ENCODE results near the gene P2RY11.

Gene P2RY11

DNA sequence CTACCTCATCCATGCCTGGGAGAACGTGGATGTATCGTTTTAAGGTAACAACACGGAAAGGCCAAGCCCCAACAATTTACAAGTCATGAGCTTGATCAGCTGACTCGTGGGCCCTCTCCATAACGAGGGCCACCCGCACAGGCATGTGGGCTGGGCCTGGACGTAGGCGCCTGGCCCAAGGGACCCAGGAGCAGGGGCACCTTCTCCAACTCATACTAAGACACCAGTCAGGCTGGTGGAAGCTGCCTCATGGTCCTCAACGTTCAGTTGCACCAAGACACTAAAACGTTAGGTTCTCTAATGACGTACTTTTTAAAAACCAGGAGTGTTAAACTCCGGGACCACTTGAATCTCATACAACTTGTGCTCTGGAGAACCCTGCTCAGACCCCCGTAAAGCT is 30.0 kb downstream of the P2RY11 start:
- no peak for DNase-seq

DNA sequence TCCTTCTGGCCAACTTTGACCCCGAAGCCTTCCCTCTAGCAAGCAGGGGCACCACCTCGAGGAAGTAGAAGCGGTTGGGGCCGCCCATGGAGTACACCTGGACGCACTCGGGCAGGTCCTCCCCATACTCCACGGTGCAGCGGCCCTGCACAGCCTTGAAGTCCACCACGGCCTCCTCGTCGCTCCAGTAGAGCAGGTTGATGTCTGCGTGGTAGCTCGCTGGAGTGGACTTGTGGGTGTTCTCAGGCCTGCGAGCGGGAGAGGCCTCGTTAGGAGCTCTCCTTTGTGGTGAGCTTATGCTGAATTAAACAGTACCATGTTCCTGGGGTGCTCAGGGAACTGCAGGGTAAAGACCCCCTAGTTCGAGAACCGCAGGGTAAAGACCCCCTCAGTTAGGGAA is 30.5 kb downstream of the P2RY11 start:
- DNase-seq, result no peak

DNA sequence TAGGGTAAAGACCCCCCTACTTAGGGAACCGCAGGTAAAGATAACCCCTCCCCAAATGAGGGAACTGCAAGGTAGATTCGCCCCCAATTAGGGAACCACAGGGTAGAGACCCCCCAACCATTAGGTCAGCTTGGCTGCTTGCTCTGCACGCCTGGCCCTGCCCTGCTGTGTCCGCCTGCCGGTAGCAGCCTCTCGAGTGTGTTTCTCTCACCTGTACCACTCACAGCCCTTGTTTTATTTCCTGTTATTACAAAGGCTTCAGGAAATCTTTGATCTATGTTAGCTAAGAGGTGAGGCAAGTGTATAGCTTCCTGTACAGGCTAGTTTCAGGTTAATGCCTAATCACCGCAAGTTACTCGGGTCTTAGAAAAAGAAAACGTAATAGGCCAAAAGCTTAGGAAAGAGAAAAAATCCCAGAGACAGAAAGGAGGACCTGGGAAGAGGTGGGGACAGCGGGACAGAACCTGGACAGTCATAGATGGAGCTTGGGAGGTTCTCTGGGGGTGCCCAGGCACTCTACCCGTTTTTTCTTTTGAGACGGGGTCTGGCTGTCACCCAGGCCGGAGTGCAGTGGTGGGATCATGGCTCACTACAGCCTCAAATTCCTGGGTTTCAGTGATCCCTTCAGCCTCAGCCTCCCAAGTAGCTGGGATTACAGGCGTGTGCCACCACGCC is 31.3 kb downstream of the P2RY11 start:
- DNase-seq, result no peak

DNA sequence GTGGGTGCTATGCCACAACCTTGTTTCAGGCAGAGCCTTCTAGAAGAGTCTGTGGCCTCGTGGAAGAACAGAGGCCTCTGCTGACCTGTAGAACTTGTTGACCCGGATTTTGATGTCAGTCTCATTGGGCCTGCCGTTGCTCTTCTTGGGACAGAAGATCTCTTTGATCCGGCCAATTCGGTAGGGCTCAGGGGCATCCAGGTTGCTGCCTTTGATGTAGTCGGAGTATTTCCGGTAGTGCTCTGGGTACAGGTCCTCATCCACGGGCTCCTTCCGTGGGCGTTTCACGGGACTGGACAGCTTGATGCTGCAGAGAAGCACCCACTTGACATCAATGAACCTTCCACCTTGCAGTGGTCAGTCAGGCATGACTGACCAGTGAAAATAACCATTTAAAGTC is 32.2 kb downstream of the P2RY11 start:
- DNase-seq, result no peak

DNA sequence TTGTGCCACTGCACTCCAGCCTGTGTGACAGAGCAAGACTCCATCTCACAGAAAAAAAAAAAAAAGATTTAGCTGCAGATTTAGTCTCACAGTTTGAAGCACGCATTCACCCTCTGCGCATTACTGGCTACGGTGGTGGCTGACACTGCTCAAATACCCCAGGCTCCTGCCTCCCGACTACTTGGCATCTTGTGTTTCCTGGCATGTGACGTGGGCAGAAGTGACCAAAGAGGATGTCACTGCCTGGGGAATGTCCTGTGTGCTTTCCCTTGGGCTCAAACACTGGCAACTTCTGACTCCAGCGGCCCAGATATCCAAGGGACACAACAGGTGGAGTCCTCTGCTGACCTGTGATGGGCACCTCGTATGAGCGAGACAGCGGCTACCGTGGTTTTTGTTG is 32.9 kb downstream of the P2RY11 start:
- no peak for DNase-seq

DNA sequence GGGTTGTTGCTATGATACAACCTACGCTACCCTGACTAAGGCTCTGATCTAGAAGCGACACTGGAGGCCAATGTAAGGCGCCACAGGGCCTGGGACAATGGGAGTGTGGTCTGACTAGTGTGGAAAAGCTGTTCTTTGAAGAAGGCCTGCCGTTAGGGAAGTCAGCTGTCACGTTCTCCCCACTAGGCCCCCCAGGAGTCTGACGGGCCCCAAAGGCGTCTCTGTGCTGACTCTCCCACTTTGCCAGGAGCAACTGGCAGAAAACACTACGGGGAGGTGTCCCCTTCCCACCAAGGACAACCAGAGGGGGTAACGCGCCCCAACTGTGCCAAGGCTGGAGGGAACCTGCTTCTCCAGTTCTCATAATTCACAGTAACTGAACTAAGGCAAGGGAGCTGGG is 33.5 kb downstream of the P2RY11 start:
- DNase-seq, result no peak

DNA sequence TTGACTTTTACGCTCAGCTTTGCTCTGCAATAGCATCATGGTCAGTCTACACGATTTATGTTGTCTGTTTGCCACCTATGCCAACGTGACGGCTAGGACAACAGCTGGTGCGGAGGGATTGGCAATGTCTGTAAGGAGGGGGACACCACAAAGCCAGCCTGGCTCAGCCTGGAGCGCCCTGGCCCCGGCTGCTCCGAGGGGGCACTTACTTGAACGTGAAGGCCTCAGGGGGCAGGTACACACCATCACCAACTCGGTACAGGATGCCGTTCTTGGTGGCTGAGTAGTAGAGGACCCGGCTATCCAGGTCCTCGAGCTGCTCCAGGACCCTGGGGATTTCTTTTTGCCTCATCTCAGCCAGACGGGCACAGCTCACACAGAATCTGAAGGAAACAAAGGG is 34.6 kb downstream of the P2RY11 start:
- no peak for DNase-seq

DNA sequence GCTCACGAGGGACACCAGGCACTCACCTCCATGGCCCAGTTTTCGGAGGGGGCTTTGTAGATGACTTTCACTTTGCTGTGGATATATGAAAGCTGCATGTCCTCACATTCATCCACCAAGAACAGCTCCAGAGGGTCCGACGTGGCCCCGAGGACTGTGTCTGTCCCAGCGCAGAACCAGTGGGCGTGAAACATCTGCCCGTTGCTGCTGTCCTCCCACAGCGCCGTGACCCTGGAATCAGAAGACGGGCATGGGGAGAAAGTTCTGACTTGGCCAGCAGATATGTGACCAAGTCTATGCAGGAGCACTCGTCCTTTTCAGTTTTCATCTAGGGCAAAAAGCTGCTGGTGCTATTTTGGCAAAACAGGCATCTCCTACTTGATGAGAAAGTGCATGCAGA is 37.9 kb downstream of the P2RY11 start:
- no peak for DNase-seq

DNA sequence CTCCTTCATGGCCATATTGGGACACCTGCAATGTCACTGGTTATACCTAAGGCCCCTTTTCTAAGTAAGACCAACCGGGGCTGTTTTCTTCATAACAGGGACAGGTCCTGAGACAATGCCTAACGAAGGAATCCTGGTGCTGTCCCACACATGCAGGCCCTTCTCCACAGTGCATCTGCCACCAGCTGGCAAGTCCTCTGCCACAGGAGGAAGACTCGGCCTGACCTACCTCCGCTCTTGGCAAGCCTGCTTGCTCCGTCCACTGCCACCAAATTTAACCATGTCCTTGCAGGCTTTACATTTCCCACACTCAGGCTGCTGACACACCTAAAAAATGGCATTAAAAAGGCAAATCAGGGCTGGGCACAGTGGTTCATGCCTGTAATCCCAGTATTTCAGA is 40.0 kb downstream of the P2RY11 start:
- no peak for DNase-seq

DNA sequence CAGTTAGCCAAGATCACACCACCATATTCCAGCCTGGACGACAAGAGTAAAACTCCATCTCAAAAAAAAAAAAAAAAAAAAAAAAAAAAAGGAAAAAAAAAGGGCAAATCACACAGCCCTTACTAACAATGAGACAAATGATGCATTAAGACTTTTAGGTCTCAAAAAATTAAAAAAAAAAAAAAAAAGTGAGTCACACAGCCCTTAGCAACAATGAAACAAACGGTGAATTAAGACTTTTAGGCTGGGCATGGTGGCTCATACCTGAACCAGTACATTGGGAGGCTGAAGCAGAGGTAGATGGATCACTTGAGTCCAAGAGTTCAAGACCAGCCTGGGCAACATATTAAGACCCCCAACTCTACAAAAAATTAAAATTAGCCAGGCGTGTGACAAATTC is 40.6 kb downstream of the P2RY11 start:
- no peak for DNase-seq

DNA sequence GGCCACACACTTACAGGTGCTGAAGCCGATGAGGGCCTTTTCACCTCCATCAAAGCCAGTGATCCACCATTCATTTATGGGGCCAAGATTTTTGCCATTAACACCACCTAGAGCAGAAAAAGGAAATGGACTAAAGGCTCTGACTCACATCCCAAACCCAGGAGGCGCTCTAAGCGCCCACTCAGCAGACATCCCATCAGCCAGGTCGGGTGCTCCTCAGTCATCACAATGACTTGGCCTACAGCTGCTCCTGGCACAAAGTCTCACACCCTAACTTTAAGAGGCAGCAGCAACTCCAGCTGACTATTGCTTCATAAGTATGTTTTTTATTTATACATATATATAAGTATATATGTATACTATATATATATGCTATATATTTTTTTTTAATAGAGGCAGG is 44.3 kb downstream of the P2RY11 start:
- no peak for DNase-seq

DNA sequence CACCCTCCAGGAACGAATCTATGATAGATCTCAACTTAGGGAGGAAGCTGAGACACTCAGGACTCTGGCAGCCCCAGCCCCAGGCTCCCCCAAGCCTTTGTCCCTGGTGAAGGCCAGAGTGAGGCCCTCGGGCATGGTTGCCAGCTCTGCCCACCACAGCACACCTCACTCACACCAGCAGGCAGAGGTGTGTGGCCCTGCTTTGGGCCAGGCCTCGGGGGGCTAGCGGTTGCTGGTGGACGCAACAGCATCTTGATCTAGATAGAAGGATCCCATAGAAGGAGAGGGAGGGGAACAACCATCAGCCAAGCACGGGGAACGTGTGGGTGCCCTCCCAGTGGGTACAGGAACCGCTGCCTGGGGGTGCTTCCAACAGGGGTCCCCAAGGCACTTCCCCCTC is 46.6 kb downstream of the P2RY11 start:
- no peak for DNase-seq

DNA sequence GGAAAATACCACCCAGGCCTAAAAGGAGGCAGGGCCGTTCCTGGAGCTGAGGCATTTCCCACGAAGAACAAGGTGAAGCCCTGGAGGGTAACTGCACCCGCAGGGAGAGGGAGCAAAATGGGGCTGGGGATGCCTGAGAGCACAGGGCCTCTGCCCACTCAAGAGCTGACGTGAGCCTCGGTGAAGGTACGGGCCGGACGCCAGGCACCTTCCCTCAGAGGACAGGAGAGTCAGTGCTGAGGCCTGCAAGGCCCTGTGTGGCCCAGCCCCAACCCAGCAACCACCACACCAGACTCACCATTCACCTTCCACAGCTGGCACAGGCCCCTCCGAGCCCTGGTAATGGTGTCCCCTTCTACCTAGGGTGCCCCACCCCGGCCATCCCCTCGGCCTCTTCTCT is 47.0 kb downstream of the P2RY11 start:
- DNase-seq, result no peak

DNA sequence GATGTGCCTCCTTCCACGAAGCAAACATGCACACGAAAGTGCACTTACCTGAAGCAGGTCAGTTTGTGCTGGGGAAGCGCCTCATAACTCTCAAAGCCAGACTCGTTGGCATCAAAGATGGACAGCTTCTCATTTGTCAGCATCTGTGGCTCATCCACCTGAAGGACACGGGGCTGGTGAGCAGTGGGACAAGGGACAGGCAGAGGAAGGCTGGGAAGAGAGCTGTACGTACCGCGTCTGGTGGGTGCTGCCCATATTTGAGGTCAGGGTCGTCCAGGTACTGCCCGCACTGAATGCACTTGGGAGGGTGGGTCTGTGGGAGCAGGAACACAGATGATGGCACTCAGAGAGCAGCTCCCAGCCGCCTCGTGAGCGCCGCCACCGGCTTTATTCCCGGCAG is 48.1 kb downstream of the P2RY11 start:
- DNase-seq, result no peak

DNA sequence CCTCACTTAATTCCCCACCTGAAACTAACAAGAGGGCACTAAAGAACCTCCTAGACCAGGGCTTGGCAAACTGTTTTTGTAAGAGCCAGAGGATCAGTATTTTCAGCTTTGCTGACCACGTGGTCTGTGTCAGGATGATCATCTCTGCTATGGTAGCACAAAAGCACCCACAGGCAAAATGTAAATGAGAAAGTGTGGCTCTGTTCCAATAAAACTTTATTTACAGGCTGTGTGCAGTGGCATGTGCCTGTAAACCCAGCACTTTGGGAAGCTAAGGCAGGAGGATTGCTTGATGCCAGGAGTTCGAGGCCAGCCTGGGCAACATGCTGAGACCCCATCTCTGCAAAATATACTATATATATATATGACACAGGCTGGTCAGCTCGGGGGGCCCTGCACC is 52.0 kb downstream of the P2RY11 start:
- no peak for DNase-seq

Data from fibroblast of skin of back (primary cell).